Stimulated activated CD8-positive, alpha-beta memory T cell treated with anti-CD3 and anti-CD28 coated beads, Interleukin-12 subunit alpha, Interleukin-12 subunit beta, amount 100 ng/mL, for 1 hour (primary cell): ENCODE results near the gene LY6G6F.

Experiments
- DNase-seq: peaks from one replicate; pipeline ENCODE4 v3.0.0-alpha.2; 2020; ENCODE audit warnings: low read depth

The LY6G6F gene

DNA sequence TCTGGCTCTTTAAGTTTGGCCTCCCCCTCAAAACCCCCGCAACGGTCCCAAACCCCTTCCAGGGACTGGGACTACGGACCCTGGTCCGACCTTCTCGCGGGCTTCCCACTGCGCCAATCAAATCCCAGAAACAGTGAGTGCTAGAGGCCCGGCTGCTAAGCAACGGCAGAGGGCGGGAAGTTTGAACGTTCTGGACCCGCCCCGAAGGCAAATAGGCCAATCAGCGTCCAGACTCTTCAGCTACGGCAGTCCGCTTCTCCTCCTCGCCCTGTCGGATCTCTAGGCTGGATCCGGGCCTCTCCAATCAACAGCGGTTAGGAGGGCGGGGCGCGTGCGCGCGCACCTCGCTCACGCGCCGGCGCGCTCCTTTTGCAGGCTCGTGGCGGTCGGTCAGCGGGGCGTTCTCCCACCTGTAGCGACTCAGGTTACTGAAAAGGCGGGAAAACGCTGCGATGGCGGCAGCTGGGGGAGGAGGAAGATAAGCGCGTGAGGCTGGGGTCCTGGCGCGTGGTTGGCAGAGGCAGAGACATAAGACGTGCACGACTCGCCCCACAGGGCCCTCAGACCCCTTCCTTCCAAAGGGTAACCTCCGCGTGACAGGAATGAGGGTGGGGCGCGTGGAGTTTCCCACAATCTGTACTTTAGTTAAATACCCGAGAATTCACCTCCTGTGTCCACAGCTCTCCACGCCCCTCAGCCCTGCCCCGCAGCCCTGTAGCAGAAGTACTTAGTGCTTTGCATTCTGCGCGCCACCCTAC lies 33.2 kb downstream of the LY6G6F start, which contains the start of gene MSH5:
Gene MSH5, plus strand, starts transcription at position 367 of the 758 bp plus-strand sequence. CDS start 462 bp downstream, outside the sequence.
- peak; percentile 92 for DNase-seq

DNA sequence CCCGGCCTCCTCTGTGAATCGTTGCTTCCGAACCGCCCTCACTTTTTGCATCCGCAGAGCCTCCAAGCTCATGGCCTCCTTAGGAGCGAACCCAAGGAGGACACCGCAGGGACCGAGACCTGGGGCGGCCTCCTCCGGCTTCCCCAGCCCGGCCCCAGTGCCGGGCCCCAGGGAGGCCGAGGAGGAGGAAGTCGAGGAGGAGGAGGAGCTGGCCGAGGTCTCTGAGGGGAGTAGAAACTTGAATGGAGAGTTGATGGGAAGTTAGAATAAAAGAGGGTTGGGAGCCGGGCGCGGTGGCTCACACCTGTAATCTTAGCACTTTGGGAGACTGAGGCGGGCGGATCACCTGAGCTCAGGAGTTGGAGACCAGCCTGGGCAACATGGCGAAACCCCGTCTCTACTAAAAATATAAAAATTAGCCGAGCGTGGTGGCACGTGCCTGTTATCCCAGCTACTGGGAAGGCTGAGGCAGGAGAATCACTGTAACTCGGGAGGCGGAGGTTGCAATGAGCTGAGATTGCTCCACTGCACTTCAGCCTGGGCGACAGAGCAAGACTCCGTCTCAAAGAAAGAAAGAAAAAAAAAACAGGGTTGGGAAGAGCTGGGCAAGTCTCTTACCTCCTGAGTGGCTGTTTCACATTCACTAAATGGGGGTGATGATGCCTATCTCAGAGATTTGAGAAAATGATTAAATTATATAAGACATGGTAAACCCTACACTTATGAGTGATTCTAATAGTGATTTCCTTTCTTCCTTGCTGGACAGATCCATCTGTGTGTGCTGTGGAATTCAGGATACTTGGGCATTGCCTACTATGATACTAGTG lies 33.9 kb downstream of the LY6G6F start:
- DNase-seq = no peak

DNA sequence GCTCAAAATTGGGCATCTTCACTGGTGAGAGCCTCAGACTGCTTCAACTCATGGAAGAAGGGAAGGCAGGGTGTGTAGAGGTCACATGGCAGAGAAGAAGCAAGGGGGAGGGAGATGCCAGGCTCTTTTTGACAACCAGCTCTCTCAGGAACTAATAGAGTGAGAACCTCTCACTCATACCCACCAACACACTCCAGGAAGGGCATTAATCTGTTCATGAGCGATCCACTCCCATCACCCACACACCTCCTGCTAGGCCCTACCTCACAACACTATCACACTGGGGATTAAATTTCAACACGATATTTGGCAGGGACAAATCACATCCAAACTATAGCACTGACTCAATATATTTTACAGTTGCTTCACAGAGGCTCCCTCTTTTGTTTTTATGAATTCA lies 35.1 kb downstream of the LY6G6F start:
- DNase-seq = no peak

DNA sequence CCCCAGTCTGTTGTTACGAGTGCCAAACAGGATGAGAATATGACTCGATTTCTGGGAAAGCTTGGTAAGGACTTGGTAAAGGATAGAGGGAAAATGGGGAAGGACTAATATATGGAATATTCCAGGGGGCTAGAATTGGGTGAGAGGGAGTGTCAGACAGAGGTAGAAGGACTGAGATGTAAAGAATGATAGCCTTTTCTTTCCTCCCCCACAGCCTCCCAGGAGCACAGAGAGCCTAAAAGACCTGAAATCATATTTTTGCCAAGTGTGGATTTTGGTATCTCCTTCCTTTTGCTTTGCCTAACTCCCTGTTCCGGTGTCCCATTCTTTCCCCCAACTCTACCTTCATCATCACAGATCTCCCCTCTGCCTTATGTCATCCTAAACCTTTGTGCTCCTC lies 36.2 kb downstream of the LY6G6F start:
- no peak for DNase-seq

DNA sequence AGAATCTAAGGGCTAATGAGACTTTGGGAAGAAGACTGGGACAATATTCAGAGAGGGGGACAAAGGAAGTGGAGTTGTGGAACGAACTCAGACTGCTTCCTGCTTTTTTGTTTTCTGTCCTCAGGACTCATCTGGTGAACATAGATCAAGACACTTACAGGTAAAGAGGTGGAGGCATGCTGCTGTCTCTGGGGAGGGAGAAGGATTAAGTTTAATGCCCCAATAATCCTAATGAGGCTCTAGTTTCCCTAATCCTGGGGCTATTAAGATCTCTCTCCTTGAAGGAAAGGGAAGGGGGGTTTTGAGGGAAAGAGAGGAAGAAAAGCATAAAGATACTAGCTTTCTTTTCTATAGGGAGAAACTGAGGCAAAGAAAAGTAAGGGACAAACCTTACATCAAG lies 37.8 kb downstream of the LY6G6F start:
- no peak for DNase-seq

DNA sequence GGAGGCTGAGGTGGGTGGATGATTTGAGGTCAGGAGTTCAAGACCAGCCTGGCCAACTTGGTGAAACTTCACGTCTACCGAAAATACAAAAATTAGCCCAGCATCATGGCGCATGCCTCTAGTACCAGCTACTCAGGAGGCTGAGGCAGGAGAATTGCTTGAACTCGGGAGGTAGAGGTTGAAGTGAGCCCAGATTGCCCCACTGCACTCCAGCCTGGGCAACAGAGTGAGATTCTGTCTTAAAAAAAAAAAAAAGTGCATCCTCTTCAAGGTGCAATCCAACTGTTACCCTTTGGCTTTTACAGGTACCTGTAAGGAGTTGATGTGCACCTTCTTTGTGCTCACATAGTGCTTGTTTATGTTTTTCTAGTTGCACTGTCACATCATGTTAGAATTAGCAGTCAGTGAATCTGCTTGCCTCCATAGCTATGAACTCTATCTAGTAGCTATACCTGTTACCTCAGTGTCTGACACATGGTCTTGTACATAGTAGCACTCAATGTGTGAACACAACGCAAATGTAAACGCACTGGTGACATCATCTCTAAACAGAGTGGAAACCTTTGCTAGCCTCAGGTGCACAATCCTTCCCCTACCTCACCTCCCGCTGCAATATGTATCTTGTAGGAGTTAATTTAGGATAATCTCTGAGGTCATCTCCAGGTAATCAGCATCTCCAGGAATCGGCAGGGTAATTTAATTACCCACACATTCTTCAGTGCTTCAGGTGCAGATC lies 42.8 kb downstream of the LY6G6F start:
- no peak for DNase-seq

DNA sequence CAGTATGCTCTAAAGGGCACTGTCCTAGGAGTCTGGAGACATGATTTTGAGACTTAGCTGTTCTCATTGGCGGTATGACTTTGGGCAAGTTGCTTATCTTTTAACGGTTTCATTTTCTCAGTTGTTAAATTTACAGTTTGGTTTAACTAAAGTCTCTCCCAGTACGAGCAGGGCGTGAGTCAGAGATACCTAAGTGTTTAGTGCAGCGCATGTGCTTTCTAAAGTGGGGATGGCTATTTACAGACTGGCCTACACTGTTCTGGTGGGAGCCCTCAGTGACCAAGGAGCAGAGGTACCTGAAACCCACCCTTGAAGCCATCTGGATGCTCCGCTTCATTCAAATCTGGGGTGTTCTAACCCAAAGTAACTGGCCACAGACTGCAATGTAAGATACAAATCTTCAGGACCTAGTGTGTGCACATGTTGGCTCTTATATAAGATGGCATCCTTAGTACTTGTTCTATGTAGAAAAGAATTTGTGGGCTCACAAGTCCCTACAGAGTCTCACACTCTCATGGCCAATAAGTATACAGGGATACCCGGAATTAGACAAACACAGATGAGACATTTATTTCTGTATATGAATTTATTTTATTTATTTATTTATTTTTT lies 43.9 kb downstream of the LY6G6F start:
- DNase-seq = no peak

DNA sequence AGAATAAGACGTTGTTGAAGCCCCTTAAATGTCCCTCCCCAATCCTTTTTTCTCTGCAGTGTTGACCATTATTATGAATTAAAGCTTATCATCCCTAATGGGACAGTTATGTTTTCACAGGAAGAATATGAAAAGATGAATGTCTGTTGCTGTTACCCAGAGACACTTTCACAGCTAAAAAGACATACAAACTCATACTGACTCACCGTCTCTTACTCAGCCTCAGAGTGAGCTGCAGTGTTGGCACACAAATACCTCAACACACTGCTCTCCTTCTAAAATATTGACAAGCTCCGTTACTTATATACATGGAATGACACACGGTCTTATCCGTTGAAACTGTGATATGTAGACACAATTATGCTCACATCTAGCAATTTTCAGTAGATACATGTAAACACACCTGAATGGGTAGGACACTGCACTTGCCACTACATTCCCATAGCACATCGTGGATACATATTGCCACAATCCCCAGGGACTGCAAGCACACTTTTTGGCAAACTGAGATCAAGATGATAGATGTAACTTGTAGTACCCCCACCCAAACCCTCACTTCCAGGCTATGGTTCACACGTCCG lies 46.2 kb downstream of the LY6G6F start:
- no peak for DNase-seq

DNA sequence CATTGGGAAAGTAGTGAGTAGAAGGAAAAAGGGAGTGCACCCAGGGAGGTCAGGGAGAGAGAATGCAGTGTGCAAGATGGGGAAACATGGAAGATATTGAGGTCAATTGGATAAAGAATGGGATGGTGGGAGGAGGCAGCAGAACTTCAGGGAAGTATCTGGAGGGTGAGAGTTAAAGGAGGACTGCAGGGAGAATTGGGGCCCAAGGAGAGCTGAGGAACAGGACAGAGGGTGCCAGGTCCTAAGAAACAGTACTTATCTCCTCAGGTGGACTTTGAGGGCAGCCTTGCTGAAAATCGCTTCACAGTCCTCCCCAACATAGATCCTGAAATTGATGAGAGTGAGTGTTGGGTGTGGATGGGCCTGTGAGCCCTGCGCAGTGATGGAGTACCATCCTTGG lies 51.6 kb downstream of the LY6G6F start:
- no peak for DNase-seq
